ENCODE data around the gene RNF183.

Gene RNF183

DNA sequence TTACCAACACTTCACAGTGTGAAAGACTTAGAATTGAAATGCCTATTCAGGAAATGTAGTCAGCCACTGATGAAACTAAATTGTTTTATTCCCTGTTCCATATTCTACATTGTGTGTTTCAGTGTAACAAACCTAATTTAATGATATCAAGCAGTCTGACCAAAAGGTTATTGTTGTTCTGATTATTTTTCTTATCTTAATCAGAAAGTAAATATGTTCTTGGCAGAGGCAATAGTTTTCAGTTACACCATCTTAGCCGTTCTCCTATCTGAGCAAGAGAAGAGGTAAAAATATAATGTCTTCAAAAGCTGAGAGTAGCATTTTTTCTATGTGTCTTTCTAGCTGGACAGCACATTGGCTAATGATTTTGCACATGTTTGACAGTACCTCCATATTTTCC is 44.9 kb downstream of the RNF183 start:
- Histone ChIP-seq H3K9me2 (replicated peaks; ENCODE audit: insufficient read depth, low read length) (no peaks in the 10 kb centered on the region), H3K27me3 (ENCODE audit: low read length) (no peaks in the 10 kb centered on the region), H3K27ac (ENCODE audit: low read depth, low read length) (no peak overlapping the region), H3K4me2 (ENCODE audit: low read depth, low read length, poor library complexity, severe bottlenecking) (no peak overlapping the region), H3F3A (ENCODE audit: insufficient read depth) (no peaks in the 10 kb centered on the region), H3K36me3 (ENCODE audit: low read length) (no peaks in the 10 kb centered on the region; the same call in 1 of the 2 replicates), H3K4me3 (ENCODE audit: insufficient read depth, low read length, poor library complexity, severe bottlenecking) (no peak overlapping the region), H3K79me2 (ENCODE audit: insufficient read depth, low read length) (no peaks in the 10 kb centered on the region), H3K9ac (ENCODE audit: low read length) (no peak overlapping the region), H2AFZ (ENCODE audit: low read depth, low read length, severe bottlenecking) (no peak overlapping the region), H4K20me1 (ENCODE audit: low read depth, low read length) (no peaks in the 10 kb centered on the region), H3K9me3 (ENCODE audit: insufficient read depth, low read length) (no peaks in the 10 kb centered on the region)
- TF ChIP-seq, protein P1, sequence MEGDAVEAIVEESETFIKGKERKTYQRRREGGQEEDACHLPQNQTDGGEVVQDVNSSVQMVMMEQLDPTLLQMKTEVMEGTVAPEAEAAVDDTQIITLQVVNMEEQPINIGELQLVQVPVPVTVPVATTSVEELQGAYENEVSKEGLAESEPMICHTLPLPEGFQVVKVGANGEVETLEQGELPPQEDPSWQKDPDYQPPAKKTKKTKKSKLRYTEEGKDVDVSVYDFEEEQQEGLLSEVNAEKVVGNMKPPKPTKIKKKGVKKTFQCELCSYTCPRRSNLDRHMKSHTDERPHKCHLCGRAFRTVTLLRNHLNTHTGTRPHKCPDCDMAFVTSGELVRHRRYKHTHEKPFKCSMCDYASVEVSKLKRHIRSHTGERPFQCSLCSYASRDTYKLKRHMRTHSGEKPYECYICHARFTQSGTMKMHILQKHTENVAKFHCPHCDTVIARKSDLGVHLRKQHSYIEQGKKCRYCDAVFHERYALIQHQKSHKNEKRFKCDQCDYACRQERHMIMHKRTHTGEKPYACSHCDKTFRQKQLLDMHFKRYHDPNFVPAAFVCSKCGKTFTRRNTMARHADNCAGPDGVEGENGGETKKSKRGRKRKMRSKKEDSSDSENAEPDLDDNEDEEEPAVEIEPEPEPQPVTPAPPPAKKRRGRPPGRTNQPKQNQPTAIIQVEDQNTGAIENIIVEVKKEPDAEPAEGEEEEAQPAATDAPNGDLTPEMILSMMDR (IDR thresholded peaks at IDR 0.05; ENCODE audit: insufficient read depth, low read length, poor library complexity, severe bottlenecking) = no peak
- no peak for TF ChIP-seq EZH2phosphoT487 (conservative IDR thresholded peaks at IDR 0.05; ENCODE audit: low read length)

DNA sequence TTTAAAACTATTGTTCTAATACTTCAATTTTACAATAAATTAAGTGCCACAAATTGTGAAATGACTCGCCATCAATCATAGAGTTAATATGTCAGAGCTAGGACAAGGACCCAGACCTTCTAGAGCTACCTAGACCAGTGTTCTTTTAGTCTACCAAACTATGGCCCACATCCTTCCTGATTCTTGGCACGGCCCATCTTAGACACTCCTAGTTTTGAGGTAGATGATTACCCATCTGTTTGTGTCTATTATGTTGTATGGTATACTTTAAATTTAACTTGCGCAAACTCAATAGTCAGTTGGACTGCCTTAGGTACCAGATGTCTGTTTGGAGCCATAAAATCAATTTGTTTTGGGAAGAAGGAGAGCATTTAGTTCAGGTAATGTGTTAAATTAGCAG is 45.3 kb downstream of the RNF183 start:
- TF ChIP-seq EZH2phosphoT487 (conservative IDR thresholded peaks at IDR 0.05; ENCODE audit: low read length) = no peak
- TF ChIP-seq, protein P1 (IDR thresholded peaks at IDR 0.05; ENCODE audit: insufficient read depth, low read length, poor library complexity, severe bottlenecking) = no peak
- no peaks in the 10 kb centered on the region for H3K27me3 ChIP-seq (ENCODE audit: low read length)
- H3K4me2 ChIP-seq (ENCODE audit: low read depth, low read length, poor library complexity, severe bottlenecking) = no peak overlapping the region
- H4K20me1 ChIP-seq (ENCODE audit: low read depth, low read length) = no peaks in the 10 kb centered on the region
- no peaks in the 10 kb centered on the region for H3K9me3 ChIP-seq (ENCODE audit: insufficient read depth, low read length)
- no peaks in the 10 kb centered on the region for H3F3A ChIP-seq (ENCODE audit: insufficient read depth)
- H3K79me2 ChIP-seq (ENCODE audit: insufficient read depth, low read length) = no peaks in the 10 kb centered on the region
- no peak overlapping the region for H2AFZ ChIP-seq (ENCODE audit: low read depth, low read length, severe bottlenecking)
- H3K9ac ChIP-seq (ENCODE audit: low read length) = no peak overlapping the region
- H3K4me3 ChIP-seq (ENCODE audit: insufficient read depth, low read length, poor library complexity, severe bottlenecking) = no peak overlapping the region
- H3K36me3 ChIP-seq (ENCODE audit: low read length) = no peaks in the 10 kb centered on the region; the same call in 1 of the 2 replicates
- H3K27ac ChIP-seq (ENCODE audit: low read depth, low read length) = no peak overlapping the region
- H3K9me2 ChIP-seq (replicated peaks; ENCODE audit: insufficient read depth, low read length) = no peaks in the 10 kb centered on the region

DNA sequence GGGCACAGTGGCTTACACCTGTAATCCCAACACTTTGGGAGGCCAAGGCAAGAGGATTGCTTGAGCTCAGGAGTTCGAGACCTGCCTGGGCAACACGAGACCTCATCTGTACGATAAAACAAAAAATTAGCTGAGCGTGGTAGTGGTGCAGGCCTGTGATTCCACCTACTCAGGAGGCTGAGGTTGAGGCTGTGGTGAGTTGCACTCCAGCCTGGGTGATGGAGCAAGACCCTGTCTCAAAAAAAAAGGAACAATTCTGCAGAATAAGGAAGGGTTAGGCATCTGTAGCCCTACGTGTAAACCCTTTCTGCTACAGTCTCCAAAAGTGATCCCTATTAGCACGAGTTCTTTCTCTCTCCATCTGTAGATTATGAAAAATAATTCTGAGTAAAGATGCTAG is 47.7 kb downstream of the RNF183 start:
- Histone ChIP-seq H3K36me3 (ENCODE audit: low read length) (no peaks in the 10 kb centered on the region; the same call in 1 of the 2 replicates), H3K79me2 (ENCODE audit: insufficient read depth, low read length) (no peaks in the 10 kb centered on the region), H3K9me2 (replicated peaks; ENCODE audit: insufficient read depth, low read length) (no peaks in the 10 kb centered on the region), H3K4me3 (ENCODE audit: insufficient read depth, low read length, poor library complexity, severe bottlenecking) (no peak overlapping the region), H3K9me3 (ENCODE audit: insufficient read depth, low read length) (no peaks in the 10 kb centered on the region), H3K27ac (ENCODE audit: low read depth, low read length) (no peak overlapping the region), H2AFZ (ENCODE audit: low read depth, low read length, severe bottlenecking) (no peak overlapping the region), H3K4me2 (ENCODE audit: low read depth, low read length, poor library complexity, severe bottlenecking) (no peak overlapping the region), H3F3A (ENCODE audit: insufficient read depth) (no peaks in the 10 kb centered on the region), H3K9ac (ENCODE audit: low read length) (no peak overlapping the region), H3K27me3 (ENCODE audit: low read length) (no peaks in the 10 kb centered on the region), H4K20me1 (ENCODE audit: low read depth, low read length) (no peaks in the 10 kb centered on the region)
- TF ChIP-seq, protein P1 (IDR thresholded peaks at IDR 0.05; ENCODE audit: insufficient read depth, low read length, poor library complexity, severe bottlenecking) = no peak
- no peak for TF ChIP-seq EZH2phosphoT487 (conservative IDR thresholded peaks at IDR 0.05; ENCODE audit: low read length)
